Ramos (cell line): ENCODE measurements around the gene TPM3.
"Not testable (repeated sequence)": the region's sequence is repeated elsewhere in the genome, so short reads cannot be mapped to it uniquely, and the experiment has no call there.

Experiments
- in situ Hi-C: fragments of 300-500 bp; cut with MboI; formaldehyde crosslinking; loops from one replicate; pipeline ENCODE4 v1.14.3; 2022; ENCODE audit warnings: low sequenced_read_pairs; ENCODE audit not compliant: unreplicated experiment

The TPM3 gene

DNA sequence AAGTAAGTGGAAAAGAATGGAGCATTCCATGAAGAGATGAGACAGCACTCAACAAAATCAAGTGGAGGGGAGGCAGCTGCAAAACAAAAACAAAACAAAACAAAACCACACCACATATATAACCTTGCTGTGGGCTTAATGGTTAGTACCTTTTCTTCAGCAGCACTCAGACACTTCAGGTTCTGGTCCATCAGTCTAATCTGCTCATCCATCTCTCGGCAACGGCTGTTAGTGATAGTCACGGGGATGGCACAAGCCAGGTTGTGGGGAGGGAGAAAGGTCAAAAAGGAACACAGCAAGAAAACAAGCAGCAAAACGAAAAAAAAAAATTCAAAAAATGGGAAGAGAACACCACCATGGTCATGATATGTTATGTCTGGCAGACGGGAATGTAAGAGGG lies 20.0 kb downstream of the TPM3 start:
- in situ Hi-C loops: no loop called here

DNA sequence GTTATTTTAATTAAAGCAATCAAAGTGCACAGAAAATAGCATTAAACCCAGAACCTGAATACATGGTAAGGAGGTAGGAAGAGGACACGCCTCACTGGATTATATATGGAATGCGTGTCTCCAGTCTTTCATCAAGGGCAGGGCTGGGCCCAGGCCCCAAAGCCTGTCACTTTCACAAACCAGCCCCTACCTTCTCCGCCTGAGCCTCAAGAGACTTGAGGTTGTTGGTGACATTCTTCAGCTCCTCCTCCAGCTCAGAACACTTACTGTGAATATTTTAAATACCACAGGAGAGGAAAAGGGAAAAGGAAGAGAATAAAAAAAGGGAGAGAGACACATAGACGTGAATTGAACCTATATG lies 20.7 kb downstream of the TPM3 start:
- in situ Hi-C loops: no loop called here

DNA sequence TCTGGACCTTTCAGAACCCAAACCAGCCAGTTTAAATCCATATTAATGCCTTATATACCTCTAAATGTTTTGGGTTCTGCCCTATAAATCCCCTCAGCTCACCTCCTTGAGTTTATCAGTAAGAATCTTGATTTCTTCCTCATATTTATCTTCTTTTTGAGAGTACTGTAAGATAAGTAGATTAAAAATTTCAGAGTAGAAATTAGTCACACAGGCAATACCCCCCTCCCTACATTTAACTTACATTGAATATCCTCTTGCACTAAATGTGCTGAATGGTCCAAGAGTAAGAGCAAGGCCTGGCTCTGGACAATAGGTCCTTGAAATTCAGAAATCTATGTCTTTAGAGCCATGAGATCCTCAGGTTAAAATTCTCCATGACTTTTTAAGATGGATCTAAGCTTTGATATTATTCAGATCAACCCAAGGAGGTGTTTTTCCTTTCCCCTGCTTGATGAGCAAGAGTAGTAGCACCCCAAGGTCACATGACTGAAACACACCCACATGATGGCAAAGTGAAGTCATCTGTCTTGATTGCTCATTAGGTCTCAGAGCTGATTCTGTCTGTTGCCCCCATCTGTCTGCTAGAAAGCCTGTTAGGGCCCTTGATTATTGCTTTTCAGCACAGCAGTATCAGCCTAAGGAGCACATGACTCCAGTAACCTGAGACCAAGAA lies 21.2 kb downstream of the TPM3 start:
- in situ Hi-C loops: no loop called here

DNA sequence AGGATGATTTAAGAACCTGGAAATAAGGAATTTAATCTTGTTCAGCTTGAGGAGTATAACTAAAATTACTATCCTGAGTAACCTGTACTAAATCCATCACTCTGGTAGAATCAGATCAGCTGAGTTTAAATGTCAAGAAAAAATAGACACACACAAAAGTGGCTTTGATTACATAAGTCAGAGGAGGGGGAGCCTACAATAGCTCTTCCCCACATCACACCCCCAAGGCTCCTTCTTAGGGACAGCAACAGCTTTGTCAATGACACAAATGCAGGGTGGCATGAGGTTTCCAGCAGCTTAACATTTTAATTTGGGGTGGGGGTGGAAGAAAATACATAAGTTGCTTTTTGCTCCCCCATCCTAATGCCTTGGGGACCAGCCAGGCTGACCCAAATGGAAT lies 24.4 kb downstream of the TPM3 start:
- in situ Hi-C loops: no loop called here

DNA sequence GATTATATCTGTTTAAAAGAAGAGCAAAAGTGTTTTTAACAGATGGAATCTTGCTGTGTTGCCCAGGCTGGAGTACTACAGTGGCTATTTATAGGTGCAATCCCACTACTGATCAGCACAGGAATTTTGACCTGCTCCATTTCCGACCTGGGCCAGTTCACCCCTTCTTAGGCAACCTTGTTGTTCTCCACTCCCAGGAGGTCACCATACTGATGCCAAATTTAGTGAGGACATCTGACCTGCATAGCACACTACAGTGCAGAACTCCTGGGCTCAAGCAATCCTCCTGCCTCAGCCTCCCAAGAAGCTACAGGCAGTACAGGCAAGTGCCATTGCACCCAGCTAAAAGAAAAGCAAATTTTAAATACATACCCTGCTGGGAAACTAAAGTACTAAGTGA lies 25.7 kb downstream of the TPM3 start:
- in situ Hi-C loops: no loop called here

DNA sequence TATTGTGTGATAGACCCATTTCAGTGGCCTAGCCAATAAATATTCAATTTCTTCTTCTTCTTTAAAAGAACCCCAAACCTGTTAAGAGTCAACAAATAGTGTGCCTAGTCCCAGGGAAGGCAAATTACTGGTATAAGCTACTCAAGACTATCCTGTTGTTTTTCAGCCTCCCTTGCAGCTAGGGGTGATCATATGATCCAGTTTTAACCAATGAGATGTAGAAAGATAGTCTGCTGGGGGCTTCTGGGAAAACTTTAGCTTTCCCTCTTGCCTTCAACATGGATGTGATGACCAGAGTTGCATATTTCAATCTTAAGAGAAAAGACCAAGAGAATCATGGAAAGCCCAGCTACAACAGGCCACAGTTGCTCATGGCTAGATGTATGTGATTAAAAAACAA lies 32.3 kb downstream of the TPM3 start:
- in situ Hi-C loops: no loop called here

DNA sequence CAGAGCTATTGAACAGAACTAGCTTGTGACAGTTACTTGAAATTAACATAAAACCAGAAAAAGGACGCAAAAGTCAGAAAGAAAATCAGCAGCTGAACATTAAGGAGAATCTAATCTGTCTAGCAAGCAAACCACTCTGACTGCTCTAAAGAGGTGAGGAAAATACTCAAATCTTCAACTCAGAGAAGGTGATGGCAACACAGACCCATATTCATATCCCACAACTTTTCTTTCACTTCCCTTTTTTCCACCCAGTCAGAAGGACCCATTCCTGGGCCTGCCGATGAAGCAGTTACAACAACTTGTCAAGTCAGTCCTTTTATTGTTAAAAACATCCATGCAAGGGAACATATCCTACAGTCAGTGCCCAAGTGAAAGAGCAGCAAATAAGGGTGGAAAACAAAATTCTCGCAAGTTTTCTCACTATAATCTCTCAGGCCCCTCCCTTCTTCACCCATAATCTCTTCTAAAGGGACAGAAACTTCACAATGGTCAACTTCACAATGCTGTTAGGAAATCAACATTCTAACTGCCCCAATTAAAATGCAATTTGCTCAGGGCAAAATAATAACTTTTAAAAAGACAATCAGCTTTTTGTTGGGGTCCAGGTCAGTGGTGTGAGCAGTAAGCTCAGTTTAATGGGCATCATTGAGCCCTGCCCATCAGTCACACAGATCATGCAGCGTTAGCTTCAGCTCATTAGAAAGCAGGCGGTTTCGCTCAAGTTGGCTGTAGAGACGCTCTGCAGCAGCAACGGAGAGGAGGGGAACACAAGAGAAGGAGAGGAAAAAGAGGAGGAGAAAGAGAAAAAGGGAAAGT lies 33.4 kb downstream of the TPM3 start:
- in situ Hi-C loops: no loop called here

DNA sequence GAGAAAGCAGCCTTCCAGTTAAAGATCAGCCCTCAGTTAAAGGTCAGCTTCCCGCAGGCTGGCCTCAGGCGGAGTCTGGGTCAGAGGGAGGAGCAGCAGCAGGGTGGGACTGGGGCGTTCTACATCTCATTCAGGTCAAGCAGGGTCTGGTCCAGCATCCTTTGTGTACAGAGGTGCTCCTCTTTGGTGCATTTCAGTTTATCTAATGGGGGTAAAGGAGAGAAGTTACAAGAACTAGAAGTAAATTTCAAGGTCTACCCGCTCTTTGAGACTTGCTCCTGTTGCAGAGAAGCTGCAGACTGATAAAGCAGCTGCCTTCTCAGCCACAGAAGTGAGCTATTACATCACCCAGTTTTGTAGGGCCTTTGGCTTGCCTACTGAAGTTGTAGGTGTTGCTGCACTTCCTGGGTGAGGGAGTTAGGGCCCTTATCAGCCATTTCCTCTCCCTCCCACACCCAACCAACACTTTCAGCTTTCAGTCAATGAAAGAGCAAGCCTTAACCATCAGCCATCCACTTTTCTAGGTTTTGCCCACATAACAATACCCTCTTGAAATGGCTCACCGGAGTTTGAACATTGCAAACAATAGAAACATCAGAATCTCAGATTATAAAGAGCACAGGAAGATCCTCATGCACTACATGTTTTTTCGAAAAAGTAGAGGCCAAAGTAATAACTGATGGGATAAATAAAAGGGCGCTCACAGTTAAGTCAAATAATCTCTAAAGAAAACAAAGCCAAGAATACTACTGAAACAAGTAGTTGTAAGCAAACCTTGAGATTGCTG lies 34.2 kb downstream of the TPM3 start:
- in situ Hi-C loops: no loop called here

DNA sequence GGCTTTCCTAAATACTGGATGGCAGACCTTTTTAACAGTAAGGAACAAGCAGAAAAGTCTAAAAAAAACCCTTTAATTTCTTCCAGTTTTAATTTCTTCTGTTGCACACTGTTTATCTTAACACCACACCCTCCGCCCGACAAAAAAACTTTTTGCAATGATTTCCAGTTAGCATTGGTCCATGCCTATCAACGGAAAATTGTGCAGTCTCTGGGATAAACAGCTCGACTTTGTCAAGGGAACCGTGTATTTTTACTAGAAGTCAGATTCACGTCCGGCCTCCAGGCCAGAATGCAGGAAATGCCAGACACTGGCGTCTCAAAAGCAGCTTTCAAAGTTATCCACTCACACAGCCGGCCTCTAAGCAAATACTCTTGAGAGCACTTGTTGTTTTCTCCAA lies 36.6 kb downstream of the TPM3 start:
- in situ Hi-C loops: no loop called here

DNA sequence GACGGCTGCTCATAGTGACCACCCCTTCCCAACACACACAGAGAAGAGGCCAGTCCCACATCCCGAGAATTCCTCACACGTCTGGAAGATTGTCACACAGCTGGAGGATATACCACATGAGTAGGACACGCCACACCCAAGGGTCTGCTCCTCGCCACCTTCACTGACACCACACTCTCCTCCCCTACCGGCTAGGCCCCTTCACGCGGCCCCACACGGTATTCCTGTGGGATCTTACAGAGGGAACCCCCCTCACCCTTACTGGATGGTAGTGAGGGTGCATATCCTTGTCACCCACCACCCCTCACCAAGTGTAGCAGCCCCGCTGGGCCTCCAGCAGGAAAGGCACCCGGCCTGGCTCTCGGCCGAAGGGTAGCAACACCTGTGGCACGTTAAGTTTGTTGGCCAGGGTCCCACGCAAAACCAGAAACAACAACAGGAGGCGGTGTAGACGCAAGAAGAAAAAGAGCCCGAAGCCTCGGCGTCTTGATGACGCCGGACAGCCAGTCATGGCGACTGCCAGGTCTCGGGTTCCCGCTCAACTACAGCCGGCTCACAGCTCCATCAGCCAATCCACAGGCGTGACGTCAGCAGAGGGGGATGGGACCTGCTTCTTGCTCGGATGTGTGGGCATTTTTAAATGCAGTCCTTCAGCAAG lies 37.2 kb downstream of the TPM3 start, which contains the start of gene NUP210L:
Gene NUP210L, minus strand, starts transcription at position 540 of the 658 bp plus-strand sequence.
- in situ Hi-C loops: no loop called here

DNA sequence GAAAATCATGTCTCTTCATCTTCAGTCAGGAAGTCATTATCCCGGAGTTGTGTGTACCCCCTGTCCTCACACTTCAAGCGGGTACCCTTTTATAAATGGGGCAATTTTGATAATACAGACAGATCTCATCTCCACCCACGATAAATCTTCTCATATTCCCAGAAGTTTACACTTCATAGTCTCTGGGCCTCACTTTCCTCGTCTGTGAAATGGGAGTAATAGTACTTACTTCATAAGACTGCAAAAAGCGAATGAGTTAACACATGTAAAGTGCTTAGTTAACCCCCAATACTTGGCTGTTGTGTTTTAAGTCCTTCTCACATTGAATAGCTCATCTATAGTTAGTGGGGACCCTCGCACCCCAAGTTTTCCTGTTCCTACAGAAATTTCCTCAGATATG lies 37.8 kb downstream of the TPM3 start:
- in situ Hi-C loops: no loop called here

DNA sequence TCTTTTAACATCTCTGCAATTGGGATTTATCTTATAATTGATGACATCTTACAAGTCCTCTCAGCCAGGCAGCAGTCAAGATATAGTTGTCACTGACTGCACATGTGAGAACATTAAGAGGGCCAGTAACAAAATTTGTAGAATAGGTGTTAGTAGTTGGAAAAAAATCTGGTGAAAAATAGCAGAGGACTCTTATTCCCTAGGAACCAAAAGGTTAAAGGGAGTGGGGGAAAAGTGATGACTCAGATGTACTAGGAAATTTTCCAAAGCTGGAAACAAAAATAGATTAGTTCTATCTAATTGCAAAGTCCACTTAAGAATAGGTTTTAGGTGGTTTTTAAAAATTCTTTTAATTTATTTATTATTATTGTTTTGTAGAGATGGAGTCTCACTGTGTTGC lies 40.6 kb downstream of the TPM3 start:
- in situ Hi-C loops: no loop called here

DNA sequence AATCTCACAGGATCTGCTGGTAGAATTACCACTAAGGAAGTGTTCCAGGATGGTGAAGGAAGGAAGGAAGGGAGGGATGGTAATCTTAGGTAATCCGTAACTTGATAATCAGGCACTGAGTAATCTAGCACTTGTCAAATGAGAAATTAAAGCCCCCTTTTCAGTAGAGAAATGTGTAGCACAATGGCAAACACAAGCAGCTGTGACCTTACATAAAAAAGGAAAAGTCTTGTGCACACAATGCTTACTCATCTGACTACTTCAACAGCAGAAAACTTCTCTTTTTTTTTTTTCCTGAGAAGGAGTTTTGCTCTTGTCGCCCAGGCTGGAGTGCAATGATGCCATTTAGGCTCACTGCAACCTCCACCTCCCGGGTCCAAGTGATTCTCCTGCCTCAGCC lies 43.1 kb downstream of the TPM3 start:
- in situ Hi-C loops: no loop called here

DNA sequence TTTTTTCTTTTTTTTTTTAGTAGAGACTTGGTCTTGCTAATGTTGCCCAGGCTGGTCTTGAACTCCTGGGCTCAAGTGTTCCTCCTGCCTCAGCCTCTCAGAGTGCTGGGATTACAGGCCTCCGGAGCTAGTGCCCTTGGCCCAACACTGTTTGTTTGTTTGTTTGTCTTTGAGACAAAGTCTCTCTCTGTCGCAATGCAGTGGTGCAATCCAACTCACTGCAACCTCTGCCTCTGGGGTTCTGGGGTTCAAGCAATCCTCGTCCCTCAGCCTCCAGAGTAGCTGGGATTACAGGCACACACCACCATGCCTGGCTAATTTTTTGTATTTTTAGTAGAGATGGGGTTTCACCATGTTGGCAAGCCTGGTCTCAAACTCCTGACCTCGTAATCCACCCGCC lies 44.4 kb downstream of the TPM3 start:
- in situ Hi-C loops: not testable (repeated sequence)

DNA sequence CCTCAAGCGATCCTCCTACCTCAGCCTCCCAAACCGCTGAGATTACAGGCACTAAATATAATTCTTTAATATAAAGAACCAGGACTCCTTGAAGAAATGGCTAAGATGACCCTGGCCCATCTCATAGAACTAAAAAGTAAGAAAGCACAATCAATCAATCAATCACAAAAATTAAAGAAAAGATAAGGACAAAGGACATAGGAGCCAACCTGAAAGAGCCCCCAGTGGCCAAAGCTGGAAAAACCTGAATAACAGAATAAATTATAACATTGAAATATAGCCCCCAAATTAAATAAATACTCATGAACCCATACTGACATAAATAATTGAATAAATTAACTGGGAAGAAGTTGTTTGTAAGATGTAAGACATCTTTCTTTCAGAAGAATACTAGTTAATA lies 45.9 kb downstream of the TPM3 start:
- in situ Hi-C loops: no loop called here

DNA sequence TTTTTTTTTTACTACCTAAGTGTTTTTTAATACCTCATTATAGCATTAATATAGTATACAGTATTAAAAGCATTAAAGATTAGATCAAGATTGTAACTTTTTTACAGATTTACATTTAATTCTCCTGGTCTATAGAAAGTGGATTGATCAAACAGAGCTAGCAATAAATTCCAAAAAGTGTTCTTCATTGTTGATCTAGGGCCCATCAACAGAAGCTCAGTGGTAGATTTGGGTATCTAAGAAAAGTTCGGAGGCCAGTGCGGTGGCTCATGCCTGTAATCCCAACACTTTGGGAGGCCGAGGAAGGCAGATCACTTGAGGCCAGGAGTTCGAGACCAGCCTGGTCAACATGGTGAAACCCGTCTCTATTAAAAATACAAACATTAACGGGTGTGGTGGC lies 49.5 kb downstream of the TPM3 start:
- in situ Hi-C loops: no loop called here

DNA sequence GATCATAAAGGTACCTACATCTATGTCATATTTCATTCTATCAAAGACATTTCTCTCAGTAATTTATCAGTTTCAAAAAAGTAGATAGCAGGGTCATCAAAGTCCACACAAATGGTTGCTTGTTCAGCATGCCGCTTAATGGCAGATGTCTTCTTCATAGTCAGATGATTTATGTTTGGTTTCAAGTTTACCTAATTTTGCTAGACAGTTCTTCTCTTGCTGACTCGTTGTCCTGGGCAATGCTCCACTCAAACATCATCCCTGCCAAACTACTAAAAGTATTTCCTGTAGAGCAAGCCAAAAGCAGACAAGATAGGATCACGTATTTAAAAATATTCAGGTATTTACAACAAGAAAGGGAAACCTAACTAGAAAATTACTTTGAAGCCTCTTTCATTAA lies 50.7 kb downstream of the TPM3 start:
- in situ Hi-C loops: no loop called here

DNA sequence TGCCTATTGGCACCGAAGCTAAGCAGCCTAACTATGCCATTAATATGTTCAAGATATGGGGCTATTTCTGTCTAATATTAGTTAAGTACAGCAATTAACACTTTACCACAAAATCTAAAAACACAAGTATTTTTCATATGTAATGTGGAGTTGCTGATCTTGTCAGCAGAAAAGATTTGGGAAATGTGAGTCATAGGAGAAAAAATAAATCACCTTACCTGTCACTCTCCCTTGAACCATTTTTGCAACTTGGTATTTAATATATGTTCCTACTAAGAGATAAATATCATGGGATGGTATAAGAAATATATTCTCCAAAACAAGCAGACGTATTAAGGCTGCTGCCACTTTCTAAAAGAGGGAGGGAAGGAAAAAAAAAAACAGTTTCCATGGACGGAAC lies 54.0 kb downstream of the TPM3 start:
- in situ Hi-C loops: no loop called here

DNA sequence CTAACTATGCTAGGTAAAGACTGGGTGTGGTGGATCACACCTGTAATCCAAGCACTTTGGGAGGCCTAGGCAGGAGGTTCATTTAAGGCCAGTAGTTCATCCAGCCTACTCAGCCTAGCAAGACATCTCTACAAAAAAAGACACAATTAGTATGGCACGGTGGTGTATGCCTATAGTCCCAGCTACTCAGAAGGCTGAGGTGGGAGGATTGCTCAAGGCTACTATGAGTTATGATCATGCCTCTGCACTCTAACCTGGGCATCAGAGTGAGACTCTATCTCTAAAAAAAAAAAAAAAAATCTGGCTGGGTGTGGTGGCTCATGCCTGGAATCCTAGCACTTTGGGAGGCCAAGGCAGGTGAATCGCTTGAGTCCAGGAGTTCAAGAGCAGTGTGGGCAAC lies 58.6 kb downstream of the TPM3 start:
- in situ Hi-C loops: no loop called here

DNA sequence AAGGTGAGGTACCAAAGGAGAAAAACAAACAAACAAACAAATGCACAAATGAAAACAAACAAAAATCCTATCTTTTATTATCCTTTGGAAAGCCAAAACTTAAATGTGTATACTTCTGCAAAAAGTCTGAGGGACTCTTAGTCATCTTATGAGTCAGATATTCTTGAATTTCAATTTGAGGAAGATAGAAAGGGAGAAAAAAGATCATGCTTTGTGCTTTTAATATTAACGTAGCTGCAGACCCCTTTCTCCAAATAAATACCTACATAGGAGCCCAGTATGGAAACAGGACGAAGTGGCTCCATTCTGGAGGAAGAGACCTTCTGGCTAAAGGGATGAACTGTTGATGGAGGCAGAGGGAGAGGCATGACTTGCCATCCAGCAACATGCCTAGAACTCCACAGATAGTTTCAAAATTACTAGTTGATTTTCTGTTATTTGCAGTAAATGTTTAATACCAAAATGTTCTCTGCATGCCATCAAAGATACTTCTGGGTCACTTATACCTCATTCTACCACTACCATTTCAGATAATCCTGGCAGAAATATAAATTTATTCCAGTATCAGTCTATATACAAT lies 62.4 kb downstream of the TPM3 start:
- in situ Hi-C loops: no loop called here
